GM18870 (cell line): Measurements from ENCODE around the gene ZNF521.

Source experiments
- ATAC-seq: cut with Tn5 transposase; IDR thresholded peaks from one replicate; pipeline ENCODE4 v1.9.1; 2021; ENCODE audit warnings: moderate library complexity; ENCODE audit not compliant: unreplicated experiment

Gene ZNF521

GRCh38 chr18:25175558-25176517, 176.1 kb downstream of the ZNF521 start:
- no peak for ATAC-seq

- ATAC-seq, result no peak
Observed at GRCh38 chr18:25174324-25174723, 177.6 kb downstream of the ZNF521 start.

- ATAC-seq, result no peak
Observed at GRCh38 chr18:25171334-25171733, 180.6 kb downstream of the ZNF521 start.

GRCh38 chr18:25170402-25170801, 181.6 kb downstream of the ZNF521 start:
- no peak for ATAC-seq

GRCh38 chr18:25169701-25170100, 182.3 kb downstream of the ZNF521 start:
- no peak for ATAC-seq

- no peak for ATAC-seq
Observed at GRCh38 chr18:25167612-25168410, 184.2 kb downstream of the ZNF521 start.

- ATAC-seq, result no peak
Observed at GRCh38 chr18:25166113-25166512, 185.9 kb downstream of the ZNF521 start.

GRCh38 chr18:25164848-25165811, 186.8 kb downstream of the ZNF521 start:
- ATAC-seq, result peak; percentile 90

GRCh38 chr18:25164211-25164847, 187.6 kb downstream of the ZNF521 start:
- ATAC-seq, result peak; percentile 23

- no peak for ATAC-seq
Observed at GRCh38 chr18:25153426-25153825, 198.5 kb downstream of the ZNF521 start.

GRCh38 chr18:25147877-25148488, 204.0 kb downstream of the ZNF521 start:
- ATAC-seq, result no peak

GRCh38 chr18:25146512-25146910, 205.5 kb downstream of the ZNF521 start:
- ATAC-seq, result no peak

GRCh38 chr18:25145731-25146511, 206.0 kb downstream of the ZNF521 start:
- ATAC-seq, result no peak

- no peak for ATAC-seq
Observed at GRCh38 chr18:25144820-25145219, 207.1 kb downstream of the ZNF521 start.

- ATAC-seq, result no peak
Observed at GRCh38 chr18:25141886-25142285, 210.1 kb downstream of the ZNF521 start.

GRCh38 chr18:25141399-25141798, 210.6 kb downstream of the ZNF521 start:
- no peak for ATAC-seq

- ATAC-seq, result no peak
Observed at GRCh38 chr18:25140962-25141308, 211.0 kb downstream of the ZNF521 start.

- no peak for ATAC-seq
Observed at GRCh38 chr18:25140124-25140961, 211.6 kb downstream of the ZNF521 start.
